ENCODE measurements around the gene HNRNPF. TPM values are rescaled to one million over a fixed set of nuclear protein-coding genes. Genes with fewer than 3 reads are reported as not detected.
"Not testable (repeated sequence)": the region's sequence is repeated elsewhere in the genome, so short reads cannot be mapped to it uniquely, and the experiment has no call there.

Gene HNRNPF
- total RNA-seq, 2 experiments from 2014 or later: 530 to 544 TPM

DNA sequence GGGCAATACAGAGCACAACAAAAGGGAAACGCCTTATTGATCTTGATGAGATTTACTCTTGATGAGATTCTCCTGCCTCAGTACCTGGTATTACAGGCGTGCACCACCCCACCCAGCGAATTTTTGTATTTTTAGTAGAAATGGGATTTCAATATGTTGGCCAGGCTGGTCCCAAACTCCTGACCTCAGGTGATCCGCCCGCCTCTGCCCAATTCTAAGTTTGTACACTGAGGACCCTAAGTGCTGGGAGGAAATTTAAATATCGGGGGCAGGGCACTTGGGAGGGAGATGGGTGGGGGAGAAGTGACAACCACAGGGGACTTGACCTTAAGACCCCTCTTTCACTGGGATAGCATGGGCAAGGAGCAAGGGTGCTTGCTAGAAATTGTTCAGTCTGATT lies 14.1 kb downstream of the HNRNPF start:
- Mint-ChIP-seq H3K27me3 (no peaks in the 10 kb centered on the region), H3K4me3 (peak overlapping the region; percentile 89), H3K36me3 (peaks cover 81% of the 10 kb centered on the region), H3K4me1 (peaks cover 66% of the 10 kb centered on the region), H3K27ac (peak overlapping the region; percentile 97), H3K9me3 (no peaks in the 10 kb centered on the region)
- DNase-seq: no peak

DNA sequence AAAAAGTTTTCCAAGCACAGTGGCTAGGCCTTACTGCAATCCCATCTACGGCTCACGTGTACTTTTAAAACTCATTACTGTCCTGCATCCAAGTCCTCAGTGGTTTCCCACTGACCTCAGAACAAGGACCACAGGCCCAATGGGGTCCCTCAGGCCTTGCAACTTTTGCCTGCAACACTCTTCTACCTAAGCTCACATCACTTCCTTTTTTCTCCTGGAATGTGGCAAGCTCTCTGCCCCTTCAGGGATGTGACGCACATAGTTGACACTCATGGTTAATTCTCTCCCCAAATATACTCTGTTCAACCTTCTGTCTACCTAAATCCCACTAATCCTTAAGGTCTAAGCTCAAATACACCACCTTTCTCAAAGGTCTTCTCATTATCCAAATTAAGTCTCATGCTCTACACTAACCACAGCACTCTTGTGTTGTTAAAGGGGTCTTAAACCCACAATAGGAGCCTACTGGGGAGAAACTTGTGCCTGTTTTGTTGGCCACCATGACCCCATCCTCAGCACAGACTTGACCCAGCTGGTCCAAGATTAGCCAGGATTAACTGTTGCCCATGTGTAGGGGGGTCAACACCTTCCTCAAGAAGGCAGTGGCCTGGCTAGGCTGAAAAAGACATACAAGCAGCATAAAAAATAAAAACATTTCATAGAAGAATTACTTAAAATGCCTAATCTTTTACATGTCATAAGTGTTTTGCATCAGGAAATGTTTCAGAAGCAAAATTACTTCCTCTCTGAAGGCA lies 15.2 kb downstream of the HNRNPF start:
- H3K4me1 Mint-ChIP-seq: peaks cover 65% of the 10 kb centered on the region
- H3K9me3 Mint-ChIP-seq: no peaks in the 10 kb centered on the region
- H3K36me3 Mint-ChIP-seq: peaks cover 80% of the 10 kb centered on the region
- no peak overlapping the region for H3K4me3 Mint-ChIP-seq
- peak overlapping the region; percentile 97 for H3K27ac Mint-ChIP-seq
- no peaks in the 10 kb centered on the region for H3K27me3 Mint-ChIP-seq
- no peak for DNase-seq

DNA sequence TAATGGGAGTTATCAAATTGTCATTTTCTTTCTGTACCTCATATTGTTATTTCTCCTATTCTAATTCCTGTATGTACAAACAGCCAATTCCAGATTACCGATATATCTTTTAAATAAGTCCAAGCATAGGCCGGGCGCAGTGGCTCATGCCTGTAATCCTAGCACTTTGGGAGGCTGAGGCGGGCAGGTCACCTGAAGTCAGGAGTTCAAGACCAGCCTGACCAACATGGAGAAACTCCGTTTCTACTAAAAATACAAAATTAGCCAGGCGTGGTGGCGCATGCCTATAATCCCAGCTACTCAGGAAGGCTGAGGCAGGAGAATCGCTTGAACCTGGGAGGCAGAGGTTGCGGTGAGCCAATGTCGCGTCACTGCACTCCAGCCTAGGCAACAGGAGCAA lies 15.8 kb downstream of the HNRNPF start:
- peak overlapping the region; percentile 80 for H3K27ac Mint-ChIP-seq
- H3K4me1 Mint-ChIP-seq: peaks cover 68% of the 10 kb centered on the region
- H3K36me3 Mint-ChIP-seq: peaks cover 80% of the 10 kb centered on the region
- H3K9me3 Mint-ChIP-seq, DNase-seq, H3K27me3 Mint-ChIP-seq: not testable (repeated sequence)
- peak overlapping the region; percentile 0 for H3K4me3 Mint-ChIP-seq

DNA sequence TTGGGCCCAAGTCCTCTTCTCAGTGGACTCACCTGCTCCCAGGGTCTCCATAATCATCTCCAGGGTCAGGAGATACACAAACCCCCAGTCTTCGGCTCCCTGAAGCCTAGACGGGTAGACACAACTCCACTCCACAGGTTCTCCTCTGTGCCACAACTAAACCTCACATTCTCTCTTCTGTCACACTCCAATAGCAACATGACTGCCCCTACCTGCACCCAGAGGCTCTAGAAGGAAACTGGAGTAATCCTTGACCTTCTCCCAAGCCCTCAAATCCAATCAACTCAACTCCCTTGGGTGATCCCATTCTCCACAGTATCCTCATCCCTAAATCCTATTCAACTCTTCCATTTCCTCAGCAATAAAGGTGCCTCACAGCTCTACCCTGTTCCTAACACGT lies 16.2 kb downstream of the HNRNPF start:
- no peaks in the 10 kb centered on the region for H3K27me3 Mint-ChIP-seq
- peaks cover 65% of the 10 kb centered on the region for H3K4me1 Mint-ChIP-seq
- H3K27ac Mint-ChIP-seq: peak overlapping the region; percentile 80
- H3K4me3 Mint-ChIP-seq: peak overlapping the region; percentile 0
- no peak for DNase-seq
- no peaks in the 10 kb centered on the region for H3K9me3 Mint-ChIP-seq
- peaks cover 77% of the 10 kb centered on the region for H3K36me3 Mint-ChIP-seq

DNA sequence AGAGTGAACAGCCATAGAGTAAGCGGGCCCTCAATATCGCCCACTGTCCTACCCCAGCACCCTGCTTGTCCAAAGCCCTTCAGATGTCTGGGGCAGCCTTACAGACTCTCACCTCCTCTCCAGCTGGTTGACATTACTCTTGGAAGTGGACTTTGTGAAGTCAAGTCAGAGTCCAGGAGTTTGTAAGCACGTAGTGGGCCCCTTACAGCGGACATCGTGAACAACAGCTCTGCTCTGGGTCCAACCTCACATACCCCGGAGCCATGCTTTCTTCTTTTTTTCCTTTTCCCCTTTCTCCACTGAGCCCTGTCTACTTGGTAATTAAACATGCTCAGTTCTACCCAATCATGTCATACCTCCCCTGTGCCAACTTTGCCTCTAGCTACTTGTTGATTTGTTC lies 17.5 kb downstream of the HNRNPF start:
- Mint-ChIP-seq H3K4me1 (peaks cover 74% of the 10 kb centered on the region), H3K27ac (peak overlapping the region; percentile 80), H3K9me3 (no peaks in the 10 kb centered on the region), H3K27me3 (no peaks in the 10 kb centered on the region), H3K4me3 (no peak overlapping the region), H3K36me3 (peaks cover 83% of the 10 kb centered on the region)
- no peak for DNase-seq

DNA sequence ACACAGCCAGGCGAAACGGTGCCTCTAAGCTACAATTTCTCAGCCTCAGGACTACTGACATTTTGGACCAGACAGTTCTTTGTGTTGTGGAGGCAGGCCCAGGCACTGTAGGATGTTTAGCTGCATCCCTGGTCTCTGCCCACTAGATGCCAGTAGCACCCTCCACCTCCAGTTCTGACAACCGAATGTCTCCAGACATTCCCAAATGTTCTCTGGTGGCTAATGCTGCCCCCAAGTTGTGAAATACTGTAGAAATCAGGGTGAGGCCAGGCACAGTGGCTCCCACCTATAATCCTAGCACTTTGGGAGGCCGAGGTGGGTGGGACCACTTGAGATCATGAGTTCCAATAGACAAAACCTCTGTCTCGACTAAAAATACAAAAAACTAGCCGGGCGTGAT lies 18.2 kb downstream of the HNRNPF start:
- Mint-ChIP-seq H3K4me3 (no peak overlapping the region), H3K9me3 (no peaks in the 10 kb centered on the region), H3K27ac (peak overlapping the region; percentile 66), H3K27me3 (no peaks in the 10 kb centered on the region), H3K36me3 (peaks cover 79% of the 10 kb centered on the region), H3K4me1 (peaks cover 73% of the 10 kb centered on the region)
- no peak for DNase-seq

DNA sequence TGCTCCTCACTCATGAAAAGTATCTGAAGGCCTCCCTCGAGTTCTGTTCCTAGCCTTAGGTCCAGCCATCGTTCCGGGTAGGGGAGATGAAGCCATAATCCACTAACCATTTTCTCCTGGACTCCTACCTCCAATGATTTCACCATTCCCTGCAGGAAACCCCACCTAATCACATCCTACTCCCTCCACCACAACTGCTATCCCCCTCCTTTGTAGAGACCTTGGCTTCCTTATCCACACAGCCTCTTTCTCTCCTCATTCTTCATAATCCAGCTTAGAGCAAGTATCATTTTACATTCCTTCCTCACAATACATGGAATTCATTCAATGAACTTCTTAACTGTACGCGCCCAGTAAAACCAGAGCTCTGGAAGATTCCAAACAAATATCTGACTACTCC lies 18.7 kb downstream of the HNRNPF start:
- peaks cover 69% of the 10 kb centered on the region for H3K4me1 Mint-ChIP-seq
- no peaks in the 10 kb centered on the region for H3K9me3 Mint-ChIP-seq
- peak overlapping the region; percentile 66 for H3K27ac Mint-ChIP-seq
- H3K4me3 Mint-ChIP-seq: no peak overlapping the region
- DNase-seq: no peak
- H3K27me3 Mint-ChIP-seq: no peaks in the 10 kb centered on the region
- H3K36me3 Mint-ChIP-seq: peaks cover 75% of the 10 kb centered on the region

DNA sequence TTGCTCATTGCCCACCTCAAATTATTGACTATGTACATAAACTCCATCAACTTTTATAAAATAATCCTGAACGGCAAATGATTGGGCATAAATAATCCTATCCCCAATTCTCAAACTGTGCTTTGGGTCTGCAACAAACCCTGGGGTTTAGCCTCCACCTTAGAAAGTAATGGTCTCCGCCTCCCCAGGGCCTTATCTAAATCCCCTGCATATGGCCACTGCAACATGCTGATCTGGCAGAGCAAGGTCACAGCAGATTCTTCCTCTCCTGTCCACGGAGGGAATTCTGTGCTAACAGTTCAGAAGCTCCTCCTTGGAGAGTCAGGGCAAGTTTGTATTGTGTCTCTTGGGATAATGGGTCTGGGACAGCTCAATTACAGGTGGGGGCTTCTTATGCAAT lies 19.1 kb downstream of the HNRNPF start:
- H3K4me1 Mint-ChIP-seq: peaks cover 64% of the 10 kb centered on the region
- no peaks in the 10 kb centered on the region for H3K9me3 Mint-ChIP-seq
- DNase-seq: no peak
- H3K4me3 Mint-ChIP-seq: no peak overlapping the region
- H3K27ac Mint-ChIP-seq: peak overlapping the region; percentile 21
- H3K36me3 Mint-ChIP-seq: peaks cover 71% of the 10 kb centered on the region
- no peaks in the 10 kb centered on the region for H3K27me3 Mint-ChIP-seq

DNA sequence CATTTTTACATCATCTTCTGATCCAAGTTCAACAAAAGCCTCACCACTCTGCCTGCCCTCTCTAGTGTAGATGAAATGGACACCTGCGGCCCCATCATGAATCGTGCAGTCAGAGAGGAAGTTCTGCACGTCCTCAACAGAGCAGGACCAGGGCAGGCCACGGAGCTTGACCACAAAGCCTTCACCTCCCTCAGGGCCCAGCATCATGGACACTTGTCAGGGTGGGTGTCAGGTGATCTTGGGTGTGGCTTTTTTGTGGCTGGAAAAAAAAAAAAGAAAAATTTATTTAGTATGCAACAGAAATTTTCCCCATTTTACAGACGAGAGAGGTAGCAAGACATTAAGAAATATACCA lies 21.3 kb downstream of the HNRNPF start:
- no peaks in the 10 kb centered on the region for H3K9me3 Mint-ChIP-seq
- no peak overlapping the region for H3K27ac Mint-ChIP-seq
- DNase-seq: no peak
- H3K4me3 Mint-ChIP-seq: no peak overlapping the region
- peaks cover 57% of the 10 kb centered on the region for H3K36me3 Mint-ChIP-seq
- peaks cover 49% of the 10 kb centered on the region for H3K4me1 Mint-ChIP-seq
- no peaks in the 10 kb centered on the region for H3K27me3 Mint-ChIP-seq

DNA sequence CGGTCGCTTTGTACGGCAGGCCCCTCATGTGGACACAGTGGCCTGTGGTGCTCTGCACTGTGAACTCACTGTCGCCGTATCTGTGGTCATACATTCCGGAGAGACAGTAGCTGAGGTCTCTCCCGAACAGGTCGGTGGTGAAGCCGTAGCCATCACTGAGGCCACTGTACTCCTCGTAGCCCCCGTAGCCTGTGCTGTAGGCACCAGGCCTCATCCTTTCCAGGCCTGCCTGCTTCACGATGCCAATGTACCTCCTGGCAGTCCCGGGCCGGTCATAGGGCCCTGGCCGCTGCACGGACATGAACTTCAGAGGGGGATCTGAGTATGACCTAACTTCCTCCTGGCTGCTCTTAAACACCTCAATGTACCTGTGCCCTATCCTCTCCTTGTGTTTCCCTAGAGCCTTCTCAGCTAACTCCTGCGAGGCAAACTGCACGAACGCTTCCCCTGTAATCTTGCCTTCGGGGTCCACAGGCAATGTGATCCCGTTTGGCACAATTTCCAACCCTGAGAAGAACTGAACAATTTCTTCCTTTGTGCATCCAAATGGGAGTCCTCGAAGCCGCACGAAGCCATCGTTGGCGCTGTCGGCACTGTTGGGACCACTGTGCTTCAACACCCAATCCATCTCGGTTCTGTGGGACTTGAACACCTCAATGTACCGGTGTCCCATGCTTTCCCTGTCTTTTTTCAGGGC lies 21.9 kb downstream of the HNRNPF start:
- H3K27ac Mint-ChIP-seq: peak overlapping the region; percentile 73
- H3K4me1 Mint-ChIP-seq: peaks cover 44% of the 10 kb centered on the region
- no peaks in the 10 kb centered on the region for H3K9me3 Mint-ChIP-seq
- no peak for DNase-seq
- H3K36me3 Mint-ChIP-seq: peaks cover 52% of the 10 kb centered on the region
- no peaks in the 10 kb centered on the region for H3K27me3 Mint-ChIP-seq
- H3K4me3 Mint-ChIP-seq: no peak overlapping the region

DNA sequence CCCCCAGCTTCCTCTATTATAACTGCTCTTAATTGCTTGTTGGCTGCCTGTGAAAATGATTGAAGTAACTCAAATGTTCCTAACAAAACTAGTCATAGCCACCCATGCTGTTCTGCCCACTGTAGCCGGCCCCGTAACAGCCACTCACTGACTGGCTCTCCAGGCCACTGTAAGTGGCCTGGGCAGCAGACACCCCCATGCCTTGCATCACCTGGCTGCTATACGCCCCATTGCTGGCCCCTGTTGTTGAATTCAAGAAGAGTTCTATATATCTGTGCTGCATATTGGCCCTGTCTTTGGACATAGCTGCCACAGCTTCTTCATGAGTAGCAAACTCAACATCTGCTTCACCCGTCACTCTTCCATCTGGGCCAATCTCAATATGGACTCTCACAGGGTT lies 22.4 kb downstream of the HNRNPF start:
- peaks cover 41% of the 10 kb centered on the region for H3K4me1 Mint-ChIP-seq

DNA sequence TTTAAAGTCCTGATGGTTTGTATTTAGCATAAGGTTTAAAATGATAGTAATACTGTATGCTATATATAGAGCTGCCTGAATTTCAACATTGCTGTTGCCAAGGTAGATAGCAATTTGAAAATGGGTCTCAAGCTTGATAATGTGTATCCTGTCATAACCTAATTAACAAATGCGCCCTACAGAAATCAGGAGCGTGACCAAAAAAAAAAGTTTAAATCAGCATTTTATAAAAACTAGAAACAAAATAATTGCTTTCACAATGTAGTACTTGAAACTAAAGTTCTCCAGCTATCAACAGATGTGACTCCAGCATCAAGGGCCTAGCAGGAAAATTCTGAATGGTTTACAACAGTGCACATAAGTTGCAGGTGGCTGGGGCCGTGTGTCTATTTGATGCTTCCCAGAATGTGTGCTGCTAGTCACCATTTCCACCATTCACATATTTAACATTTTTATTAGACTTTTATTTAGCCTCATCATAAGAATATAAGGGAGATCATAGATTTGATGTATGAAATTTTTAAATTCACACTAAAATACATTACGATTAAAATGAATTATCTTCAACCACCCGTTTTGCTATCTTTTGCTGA lies 23.5 kb downstream of the HNRNPF start:
- H3K36me3 Mint-ChIP-seq: peaks cover 39% of the 10 kb centered on the region
- H3K4me3 Mint-ChIP-seq: no peak overlapping the region
- H3K27ac Mint-ChIP-seq: peak overlapping the region; percentile 12
- no peaks in the 10 kb centered on the region for H3K9me3 Mint-ChIP-seq
- no peaks in the 10 kb centered on the region for H3K27me3 Mint-ChIP-seq
- DNase-seq: no peak
- H3K4me1 Mint-ChIP-seq: peaks cover 31% of the 10 kb centered on the region

More for the DNA sequence above, 22.4 kb downstream of the HNRNPF start:
- Mint-ChIP-seq H3K27ac (peak overlapping the region; percentile 73), H3K4me3 (no peak overlapping the region), H3K36me3 (peaks cover 47% of the 10 kb centered on the region), H3K9me3 (no peaks in the 10 kb centered on the region), H3K27me3 (no peaks in the 10 kb centered on the region)
- no peak for DNase-seq

DNA sequence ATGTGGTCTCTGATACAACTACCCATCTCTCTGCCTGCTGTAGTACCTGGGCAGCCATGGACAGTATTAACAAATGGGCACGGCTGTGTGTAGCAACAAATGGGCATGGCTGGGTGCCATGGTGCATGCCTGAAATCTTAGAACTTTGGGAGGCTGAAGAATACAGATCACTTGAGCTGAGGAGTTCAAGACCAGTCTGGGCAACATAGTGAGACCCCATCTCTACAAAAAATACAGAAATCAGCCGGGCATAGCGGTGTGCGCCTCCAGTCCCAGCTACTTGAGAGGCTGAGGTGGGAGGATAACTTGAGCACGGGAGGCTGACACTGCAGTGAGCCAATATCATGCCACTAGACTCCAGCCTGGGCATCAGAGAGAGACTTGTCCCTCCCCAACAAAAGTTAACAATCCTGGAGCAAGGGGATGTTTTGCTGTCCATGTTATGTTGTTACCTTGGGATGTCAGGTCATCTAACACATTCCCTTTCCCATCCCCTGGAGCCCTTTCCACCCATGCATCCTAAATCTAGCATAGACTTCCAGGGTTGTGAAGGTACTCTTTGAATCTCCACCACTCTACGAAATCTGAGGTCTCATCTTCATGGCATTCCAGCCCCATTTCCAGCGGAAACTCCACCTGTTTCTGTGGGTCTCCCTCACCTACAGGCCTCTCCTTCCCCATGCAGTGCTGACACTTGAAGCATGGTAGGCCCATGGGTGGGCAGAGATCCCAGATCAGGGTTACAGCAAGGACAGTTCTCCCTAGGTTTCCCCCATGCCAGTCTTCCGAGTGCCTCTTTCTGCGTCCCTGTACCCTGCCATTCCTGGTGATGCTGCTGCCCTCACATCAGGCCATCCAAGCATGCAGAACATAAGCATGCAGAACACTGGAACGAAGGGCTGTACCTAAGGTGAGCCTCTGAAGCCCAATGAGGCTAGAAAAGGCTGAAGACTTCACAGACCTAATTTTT lies 24.4 kb downstream of the HNRNPF start:
- DNase-seq: no peak
- peaks cover 24% of the 10 kb centered on the region for H3K4me1 Mint-ChIP-seq
- H3K36me3 Mint-ChIP-seq: peaks cover 33% of the 10 kb centered on the region
- H3K27ac Mint-ChIP-seq: peak overlapping the region; percentile 66
- no peaks in the 10 kb centered on the region for H3K27me3 Mint-ChIP-seq
- no peaks in the 10 kb centered on the region for H3K9me3 Mint-ChIP-seq
- peak overlapping the region; percentile 8 for H3K4me3 Mint-ChIP-seq

DNA sequence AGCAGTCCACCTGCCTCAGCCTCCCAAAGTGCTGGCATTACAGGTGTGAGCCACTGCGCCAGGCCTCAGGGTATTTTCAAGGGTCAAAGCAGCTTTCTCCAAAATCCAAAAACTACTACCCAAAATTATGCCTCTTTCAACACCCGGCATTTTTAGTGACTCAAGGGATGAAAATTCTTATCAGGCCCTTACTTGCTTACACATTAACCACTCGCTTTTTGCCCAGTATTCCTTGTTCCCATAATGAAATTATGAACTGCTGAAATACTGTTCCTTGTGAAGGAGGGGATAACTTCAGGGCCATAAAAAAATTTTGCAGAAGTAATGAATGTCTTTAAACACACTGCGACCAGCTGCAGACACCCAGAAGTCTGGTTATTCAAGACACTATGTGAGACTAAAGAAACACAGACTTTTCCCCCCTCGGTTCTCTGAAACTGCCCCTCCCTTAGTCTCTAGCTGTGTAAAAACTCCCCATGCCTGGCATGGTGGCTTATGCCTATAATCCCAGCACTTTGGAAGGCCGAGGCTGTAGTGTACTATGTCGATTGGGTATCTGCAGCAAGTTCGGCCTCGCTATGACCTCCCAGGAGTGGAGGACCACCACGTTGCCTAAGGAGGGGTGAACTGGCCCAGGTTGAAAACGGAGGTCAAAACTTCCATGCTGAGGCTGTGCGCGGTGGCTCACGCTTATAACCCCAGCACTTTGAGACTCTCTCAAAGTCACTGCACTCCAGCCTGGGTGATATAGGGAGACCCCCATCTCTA lies 25.6 kb downstream of the HNRNPF start:
- H3K27ac Mint-ChIP-seq: peak overlapping the region; percentile 22
- DNase-seq: no peak
- no peaks in the 10 kb centered on the region for H3K9me3 Mint-ChIP-seq
- no peak overlapping the region for H3K4me3 Mint-ChIP-seq
- H3K27me3 Mint-ChIP-seq: no peaks in the 10 kb centered on the region
- peaks cover 23% of the 10 kb centered on the region for H3K36me3 Mint-ChIP-seq
- H3K4me1 Mint-ChIP-seq: peaks cover 15% of the 10 kb centered on the region

Measured in activated naive CD8-positive, alpha-beta T cell treated with anti-CD3 and anti-CD28 coated beads for 36 hours (primary cell).